D721Med (cell line): ENCODE results near the gene SERGEF.

Source experiments
- DNase-seq: peaks from one replicate; pipeline ENCODE4 v3.0.0; 2011; ENCODE audit warnings: low spot score; ENCODE audit not compliant: insufficient read length
- FAIRE-seq: peaks from 2 replicates; lab custom pipeline; 2011; peaks lifted over from hg19 to GRCh38; lab: Jason Lieb, UNC
- CTCF ChIP-seq: IDR thresholded peaks from 2 replicates; pipeline ENCODE4 v1.5.1; 2012; ENCODE audit warnings: mild to moderate bottlenecking, control low read depth; ENCODE audit not compliant: insufficient read depth; ENCODE audit errors: missing control alignments

Gene SERGEF

GRCh38 chr11:17755891-17756290, 257.0 kb downstream of the SERGEF start:
- no peak for FAIRE-seq

GRCh38 chr11:17753641-17754040, 259.2 kb downstream of the SERGEF start:
- no peak for FAIRE-seq

More at GRCh38 chr11:17755891-17756290, 257.0 kb downstream of the SERGEF start:
- DNase-seq: no peak
- TF ChIP-seq CTCF: no peak

GRCh38 chr11:17753153-17753552, 259.7 kb downstream of the SERGEF start:
- FAIRE-seq (no peak), DNase-seq (no peak)
- TF ChIP-seq CTCF: no peak

More at GRCh38 chr11:17753641-17754040, 259.2 kb downstream of the SERGEF start:
- no peak for DNase-seq
- TF ChIP-seq CTCF: no peak

- no peak for TF ChIP-seq CTCF
- FAIRE-seq (no peak), DNase-seq (no peak)
Measured at GRCh38 chr11:17752144-17752543, 260.7 kb downstream of the SERGEF start.

- DNase-seq (no peak), FAIRE-seq (no peak)
- TF ChIP-seq CTCF: no peak
Measured at GRCh38 chr11:17751558-17751957, 261.3 kb downstream of the SERGEF start.

- DNase-seq (no peak), FAIRE-seq (no peak)
- no peak for TF ChIP-seq CTCF
Measured at GRCh38 chr11:17750801-17751165, 262.1 kb downstream of the SERGEF start.

- TF ChIP-seq CTCF: no peak
- no peak for FAIRE-seq
- no peak for DNase-seq
Measured at GRCh38 chr11:17750013-17750800, 262.6 kb downstream of the SERGEF start.
